ENCODE measurements around the gene GLRA1. TPM values are rescaled to one million over a fixed set of nuclear protein-coding genes. Genes with fewer than 3 reads are reported as not detected.

The GLRA1 gene
- total RNA-seq, 2 donors from 2014 or later, result not detected

DNA sequence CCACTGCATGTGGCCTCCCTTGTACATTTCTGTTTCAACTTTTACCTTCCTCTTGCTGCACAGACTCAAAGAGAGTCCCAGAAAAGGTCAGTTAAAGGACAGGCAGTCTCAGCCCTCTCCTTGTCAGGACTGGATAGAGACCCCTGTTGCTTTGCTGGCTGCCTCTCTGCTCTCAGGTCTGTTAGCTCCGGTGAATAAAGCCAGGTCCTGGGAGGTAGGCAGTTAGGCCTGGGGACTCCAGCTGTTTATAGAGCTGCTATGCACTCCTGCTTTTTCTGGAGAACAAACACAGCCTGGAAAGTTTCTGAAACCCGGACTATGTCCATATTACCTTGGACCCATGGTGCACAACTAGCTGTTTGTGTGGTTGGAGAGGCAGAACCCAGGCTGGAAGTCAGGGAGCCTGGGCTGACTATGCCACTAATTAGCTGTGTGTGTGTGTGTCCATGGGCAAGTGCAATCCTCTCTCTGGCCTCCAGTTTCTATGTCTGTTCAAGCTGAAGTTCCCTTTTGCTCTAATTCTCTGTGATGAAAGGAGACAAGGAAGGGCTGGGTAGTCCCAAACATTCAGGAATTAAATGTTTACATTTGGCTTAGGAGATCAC, 42.9 kb downstream of the GLRA1 start:
- Histone ChIP-seq H3K4me1 (ENCODE audit: control insufficient read depth in 1 of 2, low read depth in 2 of 2) (peaks cover 0 to 8% of the 10 kb centered on the region in 2 donors), H3K9me3 (no peaks in the 10 kb centered on the region), H3K36me3 (no peaks in the 10 kb centered on the region), H3K4me3 (no peak overlapping the region), H3K27me3 (replicated peaks; ENCODE audit: insufficient read depth) (no peaks in the 10 kb centered on the region), H3K27ac (no peak overlapping the region)
- no peak for TF ChIP-seq CTCF (IDR thresholded peaks at IDR 0.05)
- DNase-seq (ENCODE audit: low spot score) (no peak), ATAC-seq (ENCODE audit: insufficient number of reproducible peaks, low FRiP score, low read depth) (no peak)

GRCh38 chr5:151880324-151880723, 44.3 kb downstream of the GLRA1 start:
- no peak for DNase-seq (ENCODE audit: low spot score)
- Histone ChIP-seq H3K4me3 (no peak overlapping the region), H3K36me3 (no peaks in the 10 kb centered on the region), H3K27me3 (replicated peaks; ENCODE audit: insufficient read depth) (no peaks in the 10 kb centered on the region), H3K9me3 (no peaks in the 10 kb centered on the region), H3K4me1 (ENCODE audit: control insufficient read depth in 1 of 2, low read depth in 2 of 2) (peaks cover 0 to 8% of the 10 kb centered on the region in 2 donors), H3K27ac (no peak overlapping the region)
- TF ChIP-seq CTCF (IDR thresholded peaks at IDR 0.05), result no peak
- ATAC-seq (ENCODE audit: insufficient number of reproducible peaks, low FRiP score, low read depth), result no peak

DNA sequence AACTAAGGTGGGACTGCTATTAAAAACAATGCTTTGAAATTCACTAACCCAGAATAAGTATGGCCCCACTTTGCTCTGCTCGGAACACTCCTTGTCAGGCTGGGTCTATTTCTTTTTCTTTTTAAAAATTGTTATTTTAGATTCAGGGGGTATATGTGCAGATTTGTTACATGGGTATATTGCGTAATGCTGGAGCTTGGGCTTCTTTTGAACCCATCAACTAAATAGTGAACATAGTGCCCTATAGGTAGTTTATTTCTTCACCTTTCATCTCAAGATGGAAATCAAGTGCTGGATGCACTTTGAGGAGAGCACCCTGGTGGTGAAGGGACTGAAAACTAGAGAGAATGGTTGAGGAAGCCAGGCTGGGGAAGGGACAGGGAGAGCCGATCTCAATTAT, 51.0 kb downstream of the GLRA1 start:
- Histone ChIP-seq H3K27me3 (replicated peaks; ENCODE audit: insufficient read depth) (no peaks in the 10 kb centered on the region), H3K9me3 (no peaks in the 10 kb centered on the region), H3K4me3 (no peak overlapping the region), H3K27ac (no peak overlapping the region), H3K36me3 (no peaks in the 10 kb centered on the region), H3K4me1 (ENCODE audit: control insufficient read depth in 1 of 2, low read depth in 2 of 2) (no peaks in the 10 kb centered on the region)
- DNase-seq (ENCODE audit: low spot score) (no peak), ATAC-seq (ENCODE audit: insufficient number of reproducible peaks, low FRiP score, low read depth) (no peak)
- TF ChIP-seq CTCF (IDR thresholded peaks at IDR 0.05), result no peak

DNA sequence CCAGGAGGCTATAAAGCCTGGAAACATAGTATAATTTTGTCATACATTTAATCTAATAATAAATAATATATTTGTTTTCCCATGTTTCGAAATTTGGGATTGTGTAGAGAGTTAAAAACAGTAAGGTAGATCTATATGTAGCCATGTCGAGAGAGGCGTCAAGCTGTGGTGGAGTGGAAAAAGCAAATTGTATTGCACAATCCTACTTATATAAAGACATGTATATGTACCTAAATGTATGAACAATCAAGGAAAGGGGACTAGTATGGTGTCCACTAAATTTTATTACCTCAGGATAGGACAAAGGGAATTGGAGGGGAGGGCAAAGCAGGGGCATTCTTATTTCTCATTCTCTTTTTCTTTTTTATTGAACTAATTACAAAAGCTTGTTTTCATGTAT, 52.0 kb downstream of the GLRA1 start:
- no peak for TF ChIP-seq CTCF (IDR thresholded peaks at IDR 0.05)
- Histone ChIP-seq H3K27me3 (replicated peaks; ENCODE audit: insufficient read depth) (no peaks in the 10 kb centered on the region), H3K4me3 (no peak overlapping the region), H3K4me1 (ENCODE audit: control insufficient read depth in 1 of 2, low read depth in 2 of 2) (no peaks in the 10 kb centered on the region), H3K27ac (no peak overlapping the region), H3K36me3 (no peaks in the 10 kb centered on the region), H3K9me3 (no peaks in the 10 kb centered on the region)
- DNase-seq (ENCODE audit: low spot score) (no peak), ATAC-seq (ENCODE audit: insufficient number of reproducible peaks, low FRiP score, low read depth) (no peak)

- Histone ChIP-seq H3K27me3 (replicated peaks; ENCODE audit: insufficient read depth) (no peaks in the 10 kb centered on the region), H3K36me3 (no peaks in the 10 kb centered on the region), H3K4me3 (no peak overlapping the region), H3K27ac (no peak overlapping the region), H3K9me3 (no peaks in the 10 kb centered on the region), H3K4me1 (ENCODE audit: control insufficient read depth in 1 of 2, low read depth in 2 of 2) (no peaks in the 10 kb centered on the region)
- no peak for DNase-seq (ENCODE audit: low spot score)
- TF ChIP-seq CTCF (IDR thresholded peaks at IDR 0.05), result no peak
- ATAC-seq (ENCODE audit: insufficient number of reproducible peaks, low FRiP score, low read depth), result no peak
Observed at GRCh38 chr5:151870820-151871219, 53.8 kb downstream of the GLRA1 start.

Measured in thoracic aorta (tissue), 2 donors.